ENCODE measurements around the gene FAM151B.

The FAM151B gene

DNA sequence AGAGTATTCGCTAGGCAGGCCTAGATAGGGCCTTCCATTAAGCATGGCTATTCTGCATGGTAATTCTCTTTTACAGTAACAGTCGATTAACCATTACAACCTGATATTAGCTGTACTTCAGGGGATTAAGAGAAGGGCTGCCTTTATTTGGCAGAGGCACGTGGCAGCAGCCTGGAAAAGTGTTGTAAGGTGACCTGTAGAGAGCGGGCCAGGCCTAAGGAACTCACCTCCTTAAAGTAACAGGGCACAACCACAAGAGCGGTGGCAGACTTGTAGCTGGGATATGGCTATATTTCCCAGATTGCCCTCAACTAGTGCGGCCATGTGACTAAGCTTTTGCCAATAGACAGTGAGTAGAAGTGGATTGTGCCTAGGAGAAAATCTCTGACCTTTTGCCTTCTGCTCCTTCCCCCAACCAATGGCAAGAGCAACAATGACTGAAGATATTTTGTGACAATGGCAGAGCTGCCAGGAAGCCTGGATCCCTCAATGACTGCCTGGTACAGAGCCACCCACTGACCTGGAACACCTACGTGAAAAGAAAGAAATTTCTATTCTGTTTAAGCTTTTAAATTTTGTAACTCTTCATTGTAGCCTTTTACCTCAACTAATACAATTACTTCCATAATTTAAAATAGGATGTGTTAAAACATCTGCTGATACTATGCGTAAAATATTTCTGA is 101.1 kb downstream of the FAM151B start:
- Histone ChIP-seq H4K20me1 (ENCODE audit: insufficient read depth, low read length) (no peaks in the 10 kb centered on the region), H3K79me2 (ENCODE audit: low read length) (no peaks in the 10 kb centered on the region), H3K27me3 (ENCODE audit: low read depth, low read length) (no peaks in the 10 kb centered on the region), H3K27ac (ENCODE audit: low read length) (no peak overlapping the region), H3K9me3 (ENCODE audit: insufficient read depth, low read length) (no peaks in the 10 kb centered on the region), H3K9ac (ENCODE audit: low read length) (no peak overlapping the region), H3K36me3 (replicated peaks; ENCODE audit: low read depth, low read length) (no peaks in the 10 kb centered on the region), H3K4me2 (ENCODE audit: low read length) (no peak overlapping the region), H2AFZ (ENCODE audit: low read depth, low read length) (no peak overlapping the region), H3K4me1 (ENCODE audit: low read length) (no peaks in the 10 kb centered on the region), H3K4me3 (ENCODE audit: low read length) (no peak overlapping the region)
- TF ChIP-seq EZH2phosphoT487 (IDR thresholded peaks at IDR 0.05; ENCODE audit: low read depth) = no peak
- TF ChIP-seq, protein P1, sequence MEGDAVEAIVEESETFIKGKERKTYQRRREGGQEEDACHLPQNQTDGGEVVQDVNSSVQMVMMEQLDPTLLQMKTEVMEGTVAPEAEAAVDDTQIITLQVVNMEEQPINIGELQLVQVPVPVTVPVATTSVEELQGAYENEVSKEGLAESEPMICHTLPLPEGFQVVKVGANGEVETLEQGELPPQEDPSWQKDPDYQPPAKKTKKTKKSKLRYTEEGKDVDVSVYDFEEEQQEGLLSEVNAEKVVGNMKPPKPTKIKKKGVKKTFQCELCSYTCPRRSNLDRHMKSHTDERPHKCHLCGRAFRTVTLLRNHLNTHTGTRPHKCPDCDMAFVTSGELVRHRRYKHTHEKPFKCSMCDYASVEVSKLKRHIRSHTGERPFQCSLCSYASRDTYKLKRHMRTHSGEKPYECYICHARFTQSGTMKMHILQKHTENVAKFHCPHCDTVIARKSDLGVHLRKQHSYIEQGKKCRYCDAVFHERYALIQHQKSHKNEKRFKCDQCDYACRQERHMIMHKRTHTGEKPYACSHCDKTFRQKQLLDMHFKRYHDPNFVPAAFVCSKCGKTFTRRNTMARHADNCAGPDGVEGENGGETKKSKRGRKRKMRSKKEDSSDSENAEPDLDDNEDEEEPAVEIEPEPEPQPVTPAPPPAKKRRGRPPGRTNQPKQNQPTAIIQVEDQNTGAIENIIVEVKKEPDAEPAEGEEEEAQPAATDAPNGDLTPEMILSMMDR (IDR thresholded peaks at IDR 0.05; ENCODE audit: low read depth, low read length) = no peak

DNA sequence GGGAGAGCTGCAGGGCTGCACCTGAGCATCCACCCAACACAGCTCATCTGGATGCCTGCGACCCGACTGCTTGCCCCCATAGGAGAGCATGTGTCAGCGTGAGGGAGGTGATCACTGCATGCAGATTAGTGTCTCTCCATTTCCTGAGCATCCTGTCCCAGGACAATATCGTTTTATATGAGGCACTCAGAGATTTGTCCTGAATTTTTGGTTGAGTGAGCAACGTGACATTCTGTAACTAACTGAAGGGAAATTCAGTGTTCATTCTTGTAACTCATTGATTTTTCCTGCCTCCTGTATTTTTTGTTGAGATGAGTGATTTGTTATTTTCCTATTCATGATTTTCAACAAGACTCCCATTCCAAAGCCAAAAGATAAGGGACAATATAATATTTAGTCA is 102.9 kb downstream of the FAM151B start:
- TF ChIP-seq, protein P1 (IDR thresholded peaks at IDR 0.05; ENCODE audit: low read depth, low read length) = no peak
- no peak for TF ChIP-seq EZH2phosphoT487 (IDR thresholded peaks at IDR 0.05; ENCODE audit: low read depth)
- no peaks in the 10 kb centered on the region for H3K79me2 ChIP-seq (ENCODE audit: low read length)
- no peak overlapping the region for H3K4me3 ChIP-seq (ENCODE audit: low read length)
- H2AFZ ChIP-seq (ENCODE audit: low read depth, low read length) = no peak overlapping the region
- no peaks in the 10 kb centered on the region for H3K27me3 ChIP-seq (ENCODE audit: low read depth, low read length)
- H3K9ac ChIP-seq (ENCODE audit: low read length) = no peak overlapping the region
- H4K20me1 ChIP-seq (ENCODE audit: insufficient read depth, low read length) = no peaks in the 10 kb centered on the region
- H3K4me2 ChIP-seq (ENCODE audit: low read length) = no peak overlapping the region
- no peaks in the 10 kb centered on the region for H3K4me1 ChIP-seq (ENCODE audit: low read length)
- no peak overlapping the region for H3K27ac ChIP-seq (ENCODE audit: low read length)
- no peaks in the 10 kb centered on the region for H3K9me3 ChIP-seq (ENCODE audit: insufficient read depth, low read length)
- H3K36me3 ChIP-seq (replicated peaks; ENCODE audit: low read depth, low read length) = no peaks in the 10 kb centered on the region

DNA sequence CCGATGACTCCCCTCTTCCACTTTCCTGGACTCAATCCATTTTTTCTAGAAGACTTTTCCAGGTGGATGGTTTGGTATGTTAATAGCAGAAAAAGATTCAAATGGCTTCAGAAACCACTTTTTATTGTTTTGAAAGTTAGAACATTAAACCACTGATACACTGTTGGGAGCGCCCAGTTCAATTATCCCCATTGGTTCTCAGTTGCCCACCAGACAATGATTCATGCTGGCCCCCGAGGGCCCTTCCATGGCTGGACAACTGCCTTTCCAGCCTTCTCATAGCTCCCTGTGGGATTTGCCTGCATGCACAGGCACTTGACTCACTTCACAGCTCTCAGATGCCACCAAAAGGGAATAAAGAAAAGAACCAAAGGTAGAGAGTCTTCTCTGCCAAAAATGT is 103.5 kb downstream of the FAM151B start:
- no peaks in the 10 kb centered on the region for H3K36me3 ChIP-seq (replicated peaks; ENCODE audit: low read depth, low read length)
- no peak for TF ChIP-seq EZH2phosphoT487 (IDR thresholded peaks at IDR 0.05; ENCODE audit: low read depth)
- TF ChIP-seq, protein P1 (IDR thresholded peaks at IDR 0.05; ENCODE audit: low read depth, low read length) = no peak
- no peak overlapping the region for H2AFZ ChIP-seq (ENCODE audit: low read depth, low read length)

DNA sequence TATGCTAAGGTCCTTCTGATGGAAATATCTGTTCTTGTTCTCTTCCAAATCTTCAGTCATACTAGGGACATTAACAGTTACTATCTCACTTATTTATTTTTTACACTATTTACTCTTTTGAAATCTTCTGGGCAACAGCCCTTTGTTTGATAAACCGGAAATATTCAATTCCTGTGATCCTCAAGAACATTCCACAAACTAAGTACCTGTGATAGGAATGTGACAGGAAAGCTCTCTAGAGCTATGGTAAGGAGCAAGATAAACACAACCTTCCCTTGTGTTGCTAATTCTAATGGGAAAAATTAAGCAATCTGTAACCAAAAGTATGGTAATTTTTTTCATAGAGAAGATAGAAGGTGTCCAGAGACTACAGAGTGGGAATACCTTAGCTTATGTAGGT is 104.2 kb downstream of the FAM151B start:
- Histone ChIP-seq H3K36me3 (replicated peaks; ENCODE audit: low read depth, low read length) (no peaks in the 10 kb centered on the region), H3K4me1 (ENCODE audit: low read length) (no peaks in the 10 kb centered on the region), H3K27me3 (ENCODE audit: low read depth, low read length) (no peaks in the 10 kb centered on the region), H4K20me1 (ENCODE audit: insufficient read depth, low read length) (no peaks in the 10 kb centered on the region), H2AFZ (ENCODE audit: low read depth, low read length) (no peak overlapping the region), H3K4me2 (ENCODE audit: low read length) (no peak overlapping the region), H3K9ac (ENCODE audit: low read length) (no peak overlapping the region), H3K4me3 (ENCODE audit: low read length) (no peak overlapping the region), H3K79me2 (ENCODE audit: low read length) (no peaks in the 10 kb centered on the region), H3K9me3 (ENCODE audit: insufficient read depth, low read length) (no peaks in the 10 kb centered on the region), H3K27ac (ENCODE audit: low read length) (no peak overlapping the region)
- TF ChIP-seq EZH2phosphoT487 (IDR thresholded peaks at IDR 0.05; ENCODE audit: low read depth) = no peak
- TF ChIP-seq, protein P1 (IDR thresholded peaks at IDR 0.05; ENCODE audit: low read depth, low read length) = no peak

More for the DNA sequence above, 103.5 kb downstream of the FAM151B start:
- Histone ChIP-seq H3K4me1 (ENCODE audit: low read length) (no peaks in the 10 kb centered on the region), H3K27ac (ENCODE audit: low read length) (no peak overlapping the region), H4K20me1 (ENCODE audit: insufficient read depth, low read length) (no peaks in the 10 kb centered on the region), H3K27me3 (ENCODE audit: low read depth, low read length) (no peaks in the 10 kb centered on the region), H3K9me3 (ENCODE audit: insufficient read depth, low read length) (no peaks in the 10 kb centered on the region), H3K9ac (ENCODE audit: low read length) (no peak overlapping the region), H3K4me3 (ENCODE audit: low read length) (no peak overlapping the region), H3K4me2 (ENCODE audit: low read length) (no peak overlapping the region), H3K79me2 (ENCODE audit: low read length) (no peaks in the 10 kb centered on the region)

Data from OCI-LY3 (cell line).